DOHH2 (cell line): ENCODE measurements around the gene LDLRAD4.

Experiments
- H3F3A ChIP-seq: fragments of 200-600 bp; sonication (generic), shearing (Covaris generic); 2 replicates; pipeline ENCODE4 v1.6.0; 2016; ENCODE audit warnings: antibody characterized with exemption, mild to moderate bottlenecking; ENCODE audit not compliant: control insufficient read depth, insufficient read depth
- H3K27ac ChIP-seq: fragments of 200-600 bp; sonication (generic); 2 replicates; pipeline ENCODE4 v1.5.1; 2014; ENCODE audit warnings: low read depth, mild to moderate bottlenecking, low read length, moderate library complexity
- H3K27me3 ChIP-seq: fragments of 200-600 bp; sonication (generic); 2 replicates; pipeline ENCODE4 v1.6.1; 2014; ENCODE audit warnings: mild to moderate bottlenecking, low read length, mixed read lengths; ENCODE audit not compliant: control insufficient read depth
- H3K36me3 ChIP-seq: fragments of 200-600 bp; sonication (generic); 2 replicates; pipeline ENCODE4 v1.6.1; 2014; ENCODE audit warnings: mild to moderate bottlenecking, low read length, moderate library complexity, mixed read lengths; ENCODE audit not compliant: control insufficient read depth
- H3K4me1 ChIP-seq: fragments of 200-600 bp; sonication (generic); 2 replicates; pipeline ENCODE4 v1.6.1; 2014; ENCODE audit warnings: mild to moderate bottlenecking, low read length, mixed read lengths; ENCODE audit not compliant: control insufficient read depth
- H3K4me2 ChIP-seq: fragments of 200-600 bp; sonication (generic); 2 replicates; pipeline ENCODE4 v1.6.0; 2014; ENCODE audit warnings: mild to moderate bottlenecking, low read length, moderate library complexity
- H3K4me3 ChIP-seq: fragments of 200-600 bp; sonication (generic); 2 replicates; pipeline ENCODE4 v1.5.1; 2014; ENCODE audit warnings: mild to moderate bottlenecking, low read length, mixed read lengths
- H3K79me2 ChIP-seq: fragments of 200-600 bp; sonication (generic); 2 replicates; pipeline ENCODE4 v1.6.1; 2014; ENCODE audit warnings: mild to moderate bottlenecking, low read length, mixed read lengths; ENCODE audit not compliant: control insufficient read depth
- H3K9me2 ChIP-seq: fragments of 200-600 bp; sonication (generic); replicated peaks from 2 replicates; pipeline ENCODE4 v1.6.1; 2014; ENCODE audit warnings: mild to moderate bottlenecking, low read length, mixed read lengths; ENCODE audit not compliant: control insufficient read depth
- H3K9me3 ChIP-seq: fragments of 200-600 bp; sonication (generic); 2 replicates; pipeline ENCODE4 v1.6.1; 2014; ENCODE audit warnings: antibody characterized with exemption, low read length, mixed read lengths; ENCODE audit not compliant: control insufficient read depth, insufficient read depth
- H4K20me1 ChIP-seq: fragments of 200-600 bp; sonication (generic); 2 replicates; pipeline ENCODE4 v1.6.0; 2014; ENCODE audit warnings: low read depth, mild to moderate bottlenecking, antibody characterized with exemption, low read length, moderate library complexity; ENCODE audit not compliant: control insufficient read depth, insufficient read depth
- EZH2phosphoT487 ChIP-seq: fragments of 200-600 bp; sonication (generic); IDR thresholded peaks from 2 replicates; pipeline ENCODE4 v1.6.1; 2017; ENCODE audit warnings: borderline replicate concordance, mild to moderate bottlenecking, antibody characterized with exemption, low read length, moderate library complexity, mixed read lengths
- TF ChIP-seq, protein P1 (sequence below): fragments of 200-600 bp; sonication (generic); IDR thresholded peaks from one replicate; pipeline ENCODE4 v1.5.1; 2014; ENCODE audit warnings: antibody characterized with exemption, mild to moderate bottlenecking, low read depth, low read length; ENCODE audit not compliant: poor library complexity, severe bottlenecking

The LDLRAD4 gene

DNA sequence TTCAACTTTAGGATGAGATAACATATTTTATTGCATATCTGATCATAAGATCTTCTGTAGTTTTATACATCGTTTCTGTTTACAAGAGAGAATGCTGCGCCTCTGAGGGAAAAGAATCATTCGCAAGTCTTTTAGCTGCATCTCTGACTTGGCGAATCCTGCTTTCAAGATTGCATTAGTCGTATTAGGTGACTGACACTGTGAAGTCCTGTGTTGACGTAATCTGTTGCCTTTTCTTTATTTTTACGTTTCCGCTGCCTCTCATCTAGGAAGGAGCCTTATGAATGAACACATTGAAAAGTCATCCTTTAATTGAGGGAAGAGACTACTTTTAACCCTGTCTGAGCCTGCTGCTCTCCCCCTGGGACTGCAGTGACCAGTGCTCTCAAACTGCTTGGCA lies 101.5 kb downstream of the LDLRAD4 start:
- Histone ChIP-seq H3F3A (no peaks in the 10 kb centered on the region), H3K27me3 (no peaks in the 10 kb centered on the region), H3K4me3 (no peak overlapping the region), H3K9me3 (peaks cover 9% of the 10 kb centered on the region; the same call in 1 of the 2 replicates), H3K36me3 (no peaks in the 10 kb centered on the region), H3K9me2 (no peaks in the 10 kb centered on the region), H3K4me1 (no peaks in the 10 kb centered on the region), H3K27ac (no peak overlapping the region), H4K20me1 (no peaks in the 10 kb centered on the region), H3K4me2 (no peak overlapping the region), H3K79me2 (no peaks in the 10 kb centered on the region)
- no peak for TF ChIP-seq EZH2phosphoT487
- TF ChIP-seq, protein P1, sequence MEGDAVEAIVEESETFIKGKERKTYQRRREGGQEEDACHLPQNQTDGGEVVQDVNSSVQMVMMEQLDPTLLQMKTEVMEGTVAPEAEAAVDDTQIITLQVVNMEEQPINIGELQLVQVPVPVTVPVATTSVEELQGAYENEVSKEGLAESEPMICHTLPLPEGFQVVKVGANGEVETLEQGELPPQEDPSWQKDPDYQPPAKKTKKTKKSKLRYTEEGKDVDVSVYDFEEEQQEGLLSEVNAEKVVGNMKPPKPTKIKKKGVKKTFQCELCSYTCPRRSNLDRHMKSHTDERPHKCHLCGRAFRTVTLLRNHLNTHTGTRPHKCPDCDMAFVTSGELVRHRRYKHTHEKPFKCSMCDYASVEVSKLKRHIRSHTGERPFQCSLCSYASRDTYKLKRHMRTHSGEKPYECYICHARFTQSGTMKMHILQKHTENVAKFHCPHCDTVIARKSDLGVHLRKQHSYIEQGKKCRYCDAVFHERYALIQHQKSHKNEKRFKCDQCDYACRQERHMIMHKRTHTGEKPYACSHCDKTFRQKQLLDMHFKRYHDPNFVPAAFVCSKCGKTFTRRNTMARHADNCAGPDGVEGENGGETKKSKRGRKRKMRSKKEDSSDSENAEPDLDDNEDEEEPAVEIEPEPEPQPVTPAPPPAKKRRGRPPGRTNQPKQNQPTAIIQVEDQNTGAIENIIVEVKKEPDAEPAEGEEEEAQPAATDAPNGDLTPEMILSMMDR: no peak

DNA sequence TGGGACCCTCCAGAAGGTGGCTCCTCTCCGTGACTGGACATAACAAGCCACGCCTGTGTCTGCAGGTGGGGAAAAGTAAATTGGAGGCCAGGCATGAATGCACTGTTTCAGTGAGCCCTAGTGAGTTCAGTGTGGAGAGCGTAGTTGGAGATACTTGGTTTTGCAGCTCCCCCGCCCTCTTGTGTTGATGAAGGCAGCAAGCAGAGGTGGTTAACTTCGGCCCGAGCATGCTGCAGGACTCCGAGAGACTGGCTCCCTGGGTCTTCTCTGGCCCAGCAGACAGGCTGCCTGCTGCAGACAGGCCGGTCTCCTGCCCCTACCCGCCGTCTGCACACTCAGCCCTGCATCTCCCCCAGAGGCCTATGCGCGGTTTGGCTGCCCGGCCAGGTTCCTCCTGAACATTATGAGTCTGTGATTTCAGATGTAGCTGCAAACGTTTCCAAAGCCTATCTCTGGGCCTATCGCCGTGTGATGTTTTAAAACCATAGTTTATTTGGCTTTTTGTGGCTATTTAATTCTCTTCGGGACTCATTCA lies 102.4 kb downstream of the LDLRAD4 start:
- no peaks in the 10 kb centered on the region for H3K9me2 ChIP-seq
- H3K4me1 ChIP-seq: no peaks in the 10 kb centered on the region
- H3K27me3 ChIP-seq: no peaks in the 10 kb centered on the region
- no peak overlapping the region for H3K4me3 ChIP-seq
- no peaks in the 10 kb centered on the region for H3F3A ChIP-seq
- H4K20me1 ChIP-seq: no peaks in the 10 kb centered on the region
- H3K9me3 ChIP-seq: peaks cover 7% of the 10 kb centered on the region; the same call in 1 of the 2 replicates
- H3K4me2 ChIP-seq: no peak overlapping the region
- no peak overlapping the region for H3K27ac ChIP-seq
- H3K36me3 ChIP-seq: no peaks in the 10 kb centered on the region
- no peaks in the 10 kb centered on the region for H3K79me2 ChIP-seq
- TF ChIP-seq, protein P1: no peak
- no peak for TF ChIP-seq EZH2phosphoT487

DNA sequence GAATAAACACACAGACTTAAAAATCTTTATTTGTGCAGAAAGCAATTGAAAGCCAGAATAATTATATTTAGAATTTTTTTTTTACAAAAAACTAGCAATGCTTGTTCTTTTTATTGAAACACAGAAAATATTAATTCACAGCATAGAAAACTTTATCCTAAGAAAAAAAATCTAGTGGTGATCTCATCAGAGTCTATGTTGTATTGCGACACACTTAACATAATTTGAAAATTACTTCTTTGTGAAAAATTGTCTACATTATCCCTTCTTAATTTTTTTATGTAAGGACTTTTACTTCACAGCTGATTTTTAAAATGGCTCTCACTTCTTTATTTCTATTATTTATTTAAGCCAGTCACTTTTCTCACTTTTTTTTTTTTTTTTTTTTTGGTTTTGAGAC lies 103.4 kb downstream of the LDLRAD4 start:
- TF ChIP-seq, protein P1: no peak
- TF ChIP-seq EZH2phosphoT487: no peak
- H3K36me3 ChIP-seq: no peaks in the 10 kb centered on the region
- no peak overlapping the region for H3K27ac ChIP-seq
- H3K27me3 ChIP-seq: no peaks in the 10 kb centered on the region
- no peaks in the 10 kb centered on the region for H3K9me3 ChIP-seq
- no peaks in the 10 kb centered on the region for H3K79me2 ChIP-seq
- H3F3A ChIP-seq: no peaks in the 10 kb centered on the region
- H3K4me1 ChIP-seq: no peaks in the 10 kb centered on the region
- H3K4me3 ChIP-seq: no peak overlapping the region
- H3K9me2 ChIP-seq: no peaks in the 10 kb centered on the region
- no peaks in the 10 kb centered on the region for H4K20me1 ChIP-seq
- H3K4me2 ChIP-seq: no peak overlapping the region

DNA sequence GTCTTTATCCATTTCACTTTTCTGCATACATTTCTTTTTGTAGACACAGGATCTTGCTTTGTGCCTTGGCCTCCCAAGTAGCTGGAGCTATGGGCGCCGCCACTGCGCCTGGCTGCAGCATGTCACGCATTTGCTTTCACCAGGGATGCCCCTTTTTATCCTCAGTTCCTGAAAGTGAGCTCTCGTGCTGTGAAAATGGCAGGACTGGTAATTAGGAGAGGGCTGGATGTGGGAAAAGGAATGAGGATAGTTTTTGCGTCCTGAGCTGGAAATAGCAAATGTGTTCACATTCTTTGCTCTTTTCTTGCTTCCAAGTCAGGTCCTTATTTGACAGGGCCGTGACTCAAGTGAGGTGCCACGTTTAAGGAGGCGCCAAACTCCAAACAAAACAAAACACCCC lies 104.6 kb downstream of the LDLRAD4 start:
- Histone ChIP-seq H3K9me2 (no peaks in the 10 kb centered on the region), H3K4me3 (no peak overlapping the region), H3F3A (no peaks in the 10 kb centered on the region), H3K4me2 (no peak overlapping the region), H3K79me2 (no peaks in the 10 kb centered on the region), H3K4me1 (no peaks in the 10 kb centered on the region), H3K36me3 (no peaks in the 10 kb centered on the region), H3K27me3 (no peaks in the 10 kb centered on the region), H3K9me3 (no peaks in the 10 kb centered on the region), H3K27ac (no peak overlapping the region), H4K20me1 (no peaks in the 10 kb centered on the region)
- TF ChIP-seq, protein P1: no peak
- TF ChIP-seq EZH2phosphoT487: no peak
